LNCAP (cell line): ENCODE data around the gene NCOA1.

Experiments
- TF ChIP-seq, protein P1 (sequence below): fragments of 450-650 bp; IDR thresholded peaks from 2 replicates; pipeline ENCODE4 v1.5.1; 2017; ENCODE audit warnings: mild to moderate bottlenecking

NCOA1 gene

DNA sequence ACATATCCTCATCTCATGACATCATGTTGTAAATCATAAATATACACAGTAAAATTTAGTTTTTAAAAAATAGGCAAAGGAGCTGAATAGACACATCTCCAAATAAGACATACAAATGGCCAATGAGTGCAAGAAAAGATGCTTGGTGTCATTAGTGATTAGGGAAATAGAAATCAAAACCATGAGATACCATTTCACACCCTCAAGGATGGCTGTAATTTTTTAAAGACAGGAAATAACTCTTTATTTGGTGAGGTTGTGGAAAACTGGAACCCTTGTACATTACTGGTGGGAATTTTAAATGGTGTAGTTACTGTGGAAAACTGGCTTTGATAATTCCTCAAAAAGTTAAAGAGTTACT is 160.6 kb downstream of the NCOA1 start:
- TF ChIP-seq, protein P1, sequence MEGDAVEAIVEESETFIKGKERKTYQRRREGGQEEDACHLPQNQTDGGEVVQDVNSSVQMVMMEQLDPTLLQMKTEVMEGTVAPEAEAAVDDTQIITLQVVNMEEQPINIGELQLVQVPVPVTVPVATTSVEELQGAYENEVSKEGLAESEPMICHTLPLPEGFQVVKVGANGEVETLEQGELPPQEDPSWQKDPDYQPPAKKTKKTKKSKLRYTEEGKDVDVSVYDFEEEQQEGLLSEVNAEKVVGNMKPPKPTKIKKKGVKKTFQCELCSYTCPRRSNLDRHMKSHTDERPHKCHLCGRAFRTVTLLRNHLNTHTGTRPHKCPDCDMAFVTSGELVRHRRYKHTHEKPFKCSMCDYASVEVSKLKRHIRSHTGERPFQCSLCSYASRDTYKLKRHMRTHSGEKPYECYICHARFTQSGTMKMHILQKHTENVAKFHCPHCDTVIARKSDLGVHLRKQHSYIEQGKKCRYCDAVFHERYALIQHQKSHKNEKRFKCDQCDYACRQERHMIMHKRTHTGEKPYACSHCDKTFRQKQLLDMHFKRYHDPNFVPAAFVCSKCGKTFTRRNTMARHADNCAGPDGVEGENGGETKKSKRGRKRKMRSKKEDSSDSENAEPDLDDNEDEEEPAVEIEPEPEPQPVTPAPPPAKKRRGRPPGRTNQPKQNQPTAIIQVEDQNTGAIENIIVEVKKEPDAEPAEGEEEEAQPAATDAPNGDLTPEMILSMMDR = no peak

DNA sequence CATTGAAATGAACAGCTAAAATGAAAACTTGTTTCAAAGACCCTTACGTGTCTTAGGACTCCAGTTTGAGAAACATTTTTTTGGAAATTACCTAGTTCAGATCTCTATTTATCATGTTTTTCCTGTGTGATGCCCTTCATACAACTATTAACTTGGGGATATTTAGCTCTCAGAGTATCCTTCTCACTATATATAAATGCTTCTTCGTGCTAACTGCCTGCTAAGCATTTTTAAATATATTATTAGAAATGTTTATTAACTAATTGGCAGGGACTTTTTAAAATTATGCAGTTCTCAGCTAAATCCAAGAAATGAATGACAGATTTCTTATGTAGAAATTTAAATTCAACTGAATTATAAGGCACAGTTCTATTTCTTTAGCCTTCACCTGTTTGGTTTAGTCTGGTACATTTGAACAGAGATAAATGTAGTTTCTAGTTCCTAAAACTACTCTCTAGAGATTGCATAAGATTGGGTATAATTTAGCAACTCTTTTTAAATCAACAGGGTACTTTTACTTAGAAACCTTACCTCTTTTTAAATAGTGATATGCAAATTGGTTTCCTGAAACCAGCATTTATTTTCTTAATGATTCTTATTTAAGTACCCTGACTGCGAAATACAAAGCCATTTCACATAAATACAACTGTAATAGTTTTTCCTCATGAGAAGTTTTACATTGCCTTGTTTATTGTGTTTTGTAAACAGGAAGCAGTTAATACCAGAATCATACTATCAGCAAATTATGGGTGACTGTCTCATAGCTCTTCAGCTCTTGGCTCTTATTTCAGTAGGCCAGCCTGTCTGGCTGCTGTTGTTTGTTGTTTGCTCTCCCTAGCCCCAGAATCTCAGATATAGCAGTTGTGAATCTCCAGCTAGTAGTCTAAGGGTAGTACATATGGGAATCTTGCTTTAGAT is 161.5 kb downstream of the NCOA1 start:
- TF ChIP-seq, protein P1 = no peak

DNA sequence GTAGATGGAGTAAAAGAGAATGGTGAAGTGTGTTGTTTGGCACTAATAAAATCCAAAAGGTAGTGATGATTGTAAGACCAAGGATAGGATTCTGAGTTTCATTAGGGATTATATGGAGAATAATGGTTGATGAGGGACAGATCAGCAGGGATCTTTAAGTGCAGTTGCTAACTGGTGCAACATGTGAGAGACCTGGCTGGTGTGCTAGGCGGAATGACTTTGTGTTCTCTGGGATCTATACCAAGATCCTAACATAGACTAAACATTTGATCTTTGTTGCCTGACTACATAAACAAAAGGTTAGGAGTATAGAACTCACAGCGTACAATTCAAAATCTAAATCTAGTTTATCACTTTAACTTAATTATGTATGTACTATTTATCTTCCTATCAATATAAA is 166.8 kb downstream of the NCOA1 start:
- TF ChIP-seq, protein P1 = no peak

DNA sequence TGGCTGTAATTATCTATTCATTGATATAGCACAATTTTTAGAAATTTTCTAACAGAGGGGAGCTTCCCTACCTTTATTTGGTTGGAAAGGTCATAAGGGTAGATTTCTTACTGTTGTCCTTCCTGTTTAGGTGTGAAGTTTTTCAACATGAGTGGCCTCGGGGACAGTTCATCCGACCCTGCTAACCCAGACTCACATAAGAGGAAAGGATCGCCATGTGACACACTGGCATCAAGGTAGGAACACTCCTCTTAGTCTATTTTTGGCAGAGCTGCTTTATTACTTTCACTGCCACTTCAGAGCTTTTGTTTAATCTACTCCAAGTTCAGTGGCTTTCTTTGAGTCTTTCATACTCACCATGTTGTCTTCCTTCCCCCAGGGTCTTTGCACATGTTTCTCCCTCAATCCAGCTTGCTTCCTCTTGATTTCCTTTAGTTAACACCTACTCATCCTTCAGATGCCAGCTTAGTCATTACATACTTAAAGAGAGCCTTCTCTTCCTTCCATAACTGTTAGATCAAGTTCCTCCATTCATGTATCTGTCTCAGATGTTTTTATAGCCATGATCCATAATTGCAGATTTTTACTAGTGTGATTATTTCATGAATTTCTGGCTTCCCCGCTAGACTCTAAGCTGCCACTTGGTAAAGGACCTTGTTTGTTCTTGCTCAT is 167.6 kb downstream of the NCOA1 start:
- TF ChIP-seq, protein P1 = no peak

DNA sequence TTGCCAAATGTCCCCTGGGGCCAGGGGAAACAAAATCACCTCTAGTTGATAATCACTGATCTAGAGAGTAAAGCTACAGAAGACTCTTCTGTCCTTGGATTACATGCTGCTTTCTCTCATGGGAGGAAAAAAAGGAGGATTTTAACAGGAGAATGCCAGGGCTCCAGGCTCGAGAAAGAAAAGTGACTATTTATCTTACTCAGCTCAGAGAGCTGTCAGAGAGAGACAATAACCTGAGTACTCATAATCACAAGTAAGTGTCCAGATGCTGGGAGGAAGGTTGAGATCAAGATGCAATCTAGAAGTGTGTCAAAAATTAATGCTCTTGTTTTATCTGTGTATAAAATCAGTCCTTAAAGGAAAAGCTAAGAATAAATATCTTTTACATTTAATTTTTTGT is 168.8 kb downstream of the NCOA1 start:
- TF ChIP-seq, protein P1 = no peak

DNA sequence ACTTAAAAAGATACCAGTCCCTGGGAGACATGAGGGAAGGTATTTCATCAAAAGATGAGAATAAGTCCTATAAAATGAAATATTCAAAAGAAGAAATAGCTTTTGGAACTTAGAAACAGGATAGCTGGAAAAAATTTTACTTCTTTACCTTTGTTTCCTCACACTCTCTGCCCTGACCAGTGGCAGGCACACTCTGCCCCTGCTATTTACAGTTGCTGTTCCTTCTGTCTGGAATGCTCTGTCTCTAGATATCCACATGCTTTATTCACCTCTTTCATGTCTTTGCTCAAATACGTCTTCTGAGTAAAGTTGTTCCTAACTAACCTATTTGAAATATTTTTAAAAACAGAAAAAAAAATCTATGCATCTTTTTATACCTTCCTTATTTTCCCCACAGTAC is 176.5 kb downstream of the NCOA1 start:
- TF ChIP-seq, protein P1 = no peak

DNA sequence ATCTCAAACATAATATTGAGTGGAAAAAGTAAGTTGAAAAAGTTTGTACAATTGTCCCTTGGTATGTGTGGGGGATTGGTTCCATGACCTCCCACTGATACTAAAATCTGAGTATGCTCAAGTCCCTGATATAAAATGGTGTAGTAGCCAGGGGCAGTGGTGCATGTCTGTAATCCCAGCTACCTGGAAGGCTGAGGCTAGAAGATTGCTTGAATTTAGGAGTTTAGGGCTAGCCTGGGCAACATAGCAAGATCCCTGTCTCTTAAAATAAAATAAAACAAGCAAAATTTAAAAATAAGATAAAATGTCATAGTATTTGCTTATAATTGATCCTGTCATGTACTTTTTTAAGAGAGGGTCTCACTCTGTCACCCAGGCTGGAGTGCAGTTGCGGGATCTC is 180.2 kb downstream of the NCOA1 start:
- TF ChIP-seq, protein P1 = no peak
